Fibroblast of the aortic adventitia (primary cell): ENCODE data around the gene CCDC3. TPM values are rescaled to one million over a fixed set of nuclear protein-coding genes. Genes with fewer than 3 reads are reported as not detected.

Experiments used
- DNase-seq: peaks from one replicate; pipeline ENCODE4 v3.0.0-alpha.2; 2010; ENCODE audit warnings: low read depth
- H3K4me3 ChIP-seq: 2 replicates; pipeline ENCODE4 v1.5.1; 2011; ENCODE audit warnings: low read depth, mild to moderate bottlenecking, control low read depth, low read length, moderate library complexity
- CTCF ChIP-seq: IDR thresholded peaks from 2 replicates; pipeline ENCODE4 v1.5.1; 2011; ENCODE audit warnings: mild to moderate bottlenecking, low read length, control low read depth, inconsistent platforms; ENCODE audit not compliant: insufficient read depth
- total RNA-seq: library from RNA; depleted of rRNA; stranded (reverse); fragments of >200 nt; gene quantifications from 2 replicates; pipeline ENCODE4 v1.2.3, GENCODE V29; 2012; ENCODE audit warnings: low replicate concordance

CCDC3 gene
- total RNA-seq, 1 donor, result 3.9 TPM

GRCh38 chr10:13019280-13019679 is 17.8 kb upstream of the CCDC3 start:
- DNase-seq, result no peak
- H3K4me3 ChIP-seq, result no peak overlapping the region
- TF ChIP-seq CTCF, result no peak

DNA sequence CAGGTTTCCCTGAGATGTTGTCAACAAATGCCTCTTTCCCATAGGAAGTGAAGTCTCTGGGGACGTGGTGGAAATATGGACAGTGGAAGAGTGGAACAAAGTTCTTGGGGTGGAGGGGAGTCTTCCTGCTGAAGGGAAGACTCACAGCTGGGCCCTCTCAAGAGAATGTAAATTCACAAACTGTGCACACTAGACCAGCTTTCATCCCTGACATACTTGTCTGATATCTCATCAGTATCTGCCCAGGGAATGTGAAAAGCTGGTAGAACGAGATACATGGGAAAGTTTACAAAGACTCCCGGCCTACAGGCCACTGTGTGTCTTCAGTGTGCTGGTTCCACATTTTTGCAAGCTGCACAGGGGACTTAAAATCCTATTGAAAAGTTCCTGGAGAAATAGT is 16.7 kb upstream of the CCDC3 start:
- DNase-seq, result no peak
- TF ChIP-seq CTCF, result no peak
- no peak overlapping the region for H3K4me3 ChIP-seq

DNA sequence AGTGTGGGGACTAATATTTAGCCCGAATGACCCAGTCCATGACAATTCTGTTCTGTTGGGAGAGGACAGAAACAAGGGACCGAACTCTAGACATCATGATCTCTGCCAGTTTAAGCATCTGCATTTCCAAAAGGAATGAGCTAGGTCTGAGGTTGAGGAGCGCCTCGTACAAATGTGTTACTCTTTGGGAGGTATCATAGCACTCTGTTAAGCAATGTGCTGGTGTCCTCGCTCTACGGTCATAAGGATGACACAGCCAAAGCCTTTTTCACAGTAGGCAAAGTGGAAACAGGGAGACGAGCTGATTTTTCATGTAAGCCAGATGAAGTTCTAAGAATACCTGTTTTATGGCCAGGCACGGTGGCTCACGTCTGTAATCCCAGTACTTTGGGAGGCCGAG is 15.4 kb upstream of the CCDC3 start:
- DNase-seq, result no peak
- TF ChIP-seq CTCF, result no peak
- no peak overlapping the region for H3K4me3 ChIP-seq

- peak; percentile 19 for DNase-seq
- no peak for TF ChIP-seq CTCF
- H3K4me3 ChIP-seq, result no peak overlapping the region
Measured at GRCh38 chr10:13016426-13016825, 14.9 kb upstream of the CCDC3 start.

GRCh38 chr10:13006037-13006436 is 4.5 kb upstream of the CCDC3 start:
- no peak for TF ChIP-seq CTCF
- DNase-seq, result no peak
- no peak overlapping the region for H3K4me3 ChIP-seq

- no peak for TF ChIP-seq CTCF
- H3K4me3 ChIP-seq, result no peak overlapping the region
- no peak for DNase-seq
Measured at GRCh38 chr10:13003759-13004158, 2.2 kb upstream of the CCDC3 start.

DNA sequence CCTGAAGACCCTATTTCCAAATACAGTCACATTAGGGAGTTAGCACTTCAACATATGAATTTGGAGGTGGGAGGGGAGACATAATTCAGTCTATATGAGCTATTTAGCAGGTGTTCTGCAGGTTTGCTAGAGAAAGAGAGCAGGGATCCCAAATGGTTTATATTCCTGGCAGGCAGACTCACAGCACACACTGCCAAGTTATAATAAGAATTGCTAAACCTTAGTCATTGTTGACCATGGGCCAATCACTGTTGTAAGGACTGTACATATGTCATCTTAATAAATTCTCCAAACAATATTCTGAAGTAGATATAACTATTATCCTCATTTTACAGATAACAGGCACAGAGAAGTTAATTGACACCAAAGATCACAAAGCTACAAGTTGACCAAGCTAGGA is 1.5 kb upstream of the CCDC3 start:
- no peak for TF ChIP-seq CTCF
- H3K4me3 ChIP-seq, result no peak overlapping the region
- DNase-seq, result peak; percentile 70
